ENCODE results near the gene SURF4.

Gene SURF4

GRCh38 chr9:133349965-133350616, 25.8 kb downstream of the SURF4 start:
- DNase-seq (ENCODE audit: low read depth, low spot score): no peak
- peak overlapping the region; percentile 1 for H3K4me3 ChIP-seq (ENCODE audit: low read depth, low read length)
- in situ Hi-C loops (cut with HindIII; ENCODE audit: low sequenced_read_pairs): no loop called here
- no peak for TF ChIP-seq CTCF (IDR thresholded peaks at IDR 0.05; ENCODE audit: low read depth, low read length)

- in situ Hi-C loops (cut with HindIII; ENCODE audit: low sequenced_read_pairs): no loop called here
- peak overlapping the region; percentile 100 for H3K4me3 ChIP-seq (ENCODE audit: low read depth, low read length)
- DNase-seq (ENCODE audit: low read depth, low spot score): no peak
- TF ChIP-seq CTCF (IDR thresholded peaks at IDR 0.05; ENCODE audit: low read depth, low read length): no peak
Observed at GRCh38 chr9:133348718-133349573, 26.9 kb downstream of the SURF4 start.

- H3K4me3 ChIP-seq (ENCODE audit: low read depth, low read length): peak within 1 kb of the TSS; percentile 100
- DNase-seq (ENCODE audit: low read depth, low spot score): peak; percentile 97
- in situ Hi-C loops (cut with HindIII; ENCODE audit: low sequenced_read_pairs): no loop called here
- no peak for TF ChIP-seq CTCF (IDR thresholded peaks at IDR 0.05; ENCODE audit: low read depth, low read length)
Observed at GRCh38 chr9:133347985-133348717, 27.7 kb downstream of the SURF4 start, which contains the start of the genes MED22 and RPL7A. TSS of gene MED22 (minus strand) at chr9:133348131. CDS start at chr9:133346662, 1,469 bp downstream. TSS of gene RPL7A (plus strand) at chr9:133348218. CDS start at chr9:133348244, 26 bp downstream.

- peak overlapping the region; percentile 100 for H3K4me3 ChIP-seq (ENCODE audit: low read depth, low read length)
- in situ Hi-C loops (cut with HindIII; ENCODE audit: low sequenced_read_pairs): no loop called here
- peak; percentile 28 for DNase-seq (ENCODE audit: low read depth, low spot score)
- TF ChIP-seq CTCF (IDR thresholded peaks at IDR 0.05; ENCODE audit: low read depth, low read length): no peak
Observed at GRCh38 chr9:133347515-133347984, 28.3 kb downstream of the SURF4 start.

GRCh38 chr9:133346021-133346785, 29.7 kb downstream of the SURF4 start:
- in situ Hi-C loops (cut with HindIII; ENCODE audit: low sequenced_read_pairs): no loop called here
- DNase-seq (ENCODE audit: low read depth, low spot score): no peak
- TF ChIP-seq CTCF (IDR thresholded peaks at IDR 0.05; ENCODE audit: low read depth, low read length): no peak
- peak overlapping the region; percentile 100 for H3K4me3 ChIP-seq (ENCODE audit: low read depth, low read length)
